GM12891 (cell line): ENCODE data around the gene APC.

Experiments used
- PAX5 ChIP-seq: IDR thresholded peaks from 2 replicates; pipeline ENCODE4 v1.6.1; 2011; ENCODE audit warnings: low read length, moderate library complexity, mild to moderate bottlenecking; ENCODE audit not compliant: insufficient read depth, severe bottlenecking
- POLR2A ChIP-seq: IDR thresholded peaks from 2 replicates; pipeline ENCODE4 v1.6.1; 2011; ENCODE audit warnings: low read depth, low read length, control low read depth
- POLR2AphosphoS5 ChIP-seq: IDR thresholded peaks from 2 replicates; pipeline ENCODE4 v1.6.1; 2011; ENCODE audit warnings: low read depth, low read length, control low read depth
- POU2F2 ChIP-seq: IDR thresholded peaks from 2 replicates; pipeline ENCODE4 v1.6.1; 2011; ENCODE audit warnings: low read depth, mild to moderate bottlenecking, control low read depth, low read length, moderate library complexity
- TAF1 ChIP-seq: IDR thresholded peaks from 2 replicates; pipeline ENCODE4 v1.6.1; 2011; ENCODE audit warnings: low read depth, low read length, control low read depth

- TF ChIP-seq POU2F2 = no peak
- TF ChIP-seq PAX5 = no peak
- TF ChIP-seq POLR2AphosphoS5 = no peak
- TF ChIP-seq POLR2A = no peak
- TF ChIP-seq TAF1 = no peak
Observed at GRCh38 chr5:112779531-112779930, 41.8 kb downstream of the APC start.
